LNCaP clone FGC (cell line): ENCODE data around the gene CCR4.
A peak's percentile ranks its signal among the peaks of the same experiment; 100 is the strongest.
"Not testable (repeated sequence)": the region's sequence is repeated elsewhere in the genome, so short reads cannot be mapped to it uniquely, and the experiment has no call there.

Experiments
- DNase-seq: peaks from one replicate; pipeline ENCODE4 v3.0.0-alpha.2; 2011; ENCODE audit warnings: low read depth
- H3K4me3 ChIP-seq: 2 replicates; pipeline ENCODE4 v1.5.1; 2011; ENCODE audit warnings: mild to moderate bottlenecking, low read depth, low read length, control low read depth
- CTCF ChIP-seq: IDR thresholded peaks from 2 replicates; pipeline ENCODE4 v1.5.1; 2012; ENCODE audit warnings: mild to moderate bottlenecking; ENCODE audit not compliant: control insufficient read depth, insufficient read depth; ENCODE audit errors: extremely low read depth

Gene CCR4

GRCh38 chr3:32951410-32951811, at the start of gene CCR4:
CCR4 (plus strand) TSS chr3:32951644; CDS start chr3:32953423, 1,779 bp downstream.
- no peak for DNase-seq
- no peak for TF ChIP-seq CTCF
- H3K4me3 ChIP-seq: no peak within 1 kb of the TSS

GRCh38 chr3:32902887-32903371, 48.5 kb upstream of the CCR4 start:
- DNase-seq, H3K4me3 ChIP-seq: not testable (repeated sequence)

- no peak overlapping the region for H3K4me3 ChIP-seq
- no peak for DNase-seq
- no peak for TF ChIP-seq CTCF
Observed at GRCh38 chr3:32903953-32904352, 47.5 kb upstream of the CCR4 start.

GRCh38 chr3:32909999-32910398, 41.4 kb upstream of the CCR4 start:
- no peak overlapping the region for H3K4me3 ChIP-seq
- no peak for DNase-seq
- TF ChIP-seq CTCF: no peak

GRCh38 chr3:32910954-32911353, 40.5 kb upstream of the CCR4 start:
- DNase-seq: no peak
- TF ChIP-seq CTCF: no peak
- H3K4me3 ChIP-seq: no peak overlapping the region

GRCh38 chr3:32912046-32912445, 39.4 kb upstream of the CCR4 start:
- no peak for TF ChIP-seq CTCF
- no peak overlapping the region for H3K4me3 ChIP-seq
- DNase-seq: no peak

GRCh38 chr3:32913790-32914446, 37.5 kb upstream of the CCR4 start:
- no peak overlapping the region for H3K4me3 ChIP-seq
- DNase-seq: peak; percentile 0
- TF ChIP-seq CTCF: no peak

GRCh38 chr3:32919920-32920319, 31.5 kb upstream of the CCR4 start:
- H3K4me3 ChIP-seq: no peak overlapping the region
- DNase-seq: no peak
- no peak for TF ChIP-seq CTCF
